Ishikawa (cell line): Measurements from ENCODE around the gene AGPAT3.

Experiments
- CEBPB ChIP-seq: IDR thresholded peaks from 2 replicates; pipeline ENCODE4 v1.6.1; 2012
- CREB1 ChIP-seq: IDR thresholded peaks from 2 replicates; pipeline ENCODE4 v1.6.1; 2012; ENCODE audit warnings: low read depth
- EGR1 ChIP-seq: IDR thresholded peaks from 2 replicates; pipeline ENCODE4 v1.6.1; 2012
- EP300 ChIP-seq: IDR thresholded peaks from 2 replicates; pipeline ENCODE4 v1.6.1; 2012; ENCODE audit warnings: borderline replicate concordance
- FOXM1 ChIP-seq: IDR thresholded peaks from 2 replicates; pipeline ENCODE4 v1.6.1; 2012; ENCODE audit warnings: low read depth, borderline replicate concordance
- NFIC ChIP-seq: IDR thresholded peaks from 2 replicates; pipeline ENCODE4 v1.6.1; 2012
- RAD21 ChIP-seq: IDR thresholded peaks from 2 replicates; pipeline ENCODE4 v1.6.1; 2012; ENCODE audit warnings: low read depth
- TAF1 ChIP-seq: IDR thresholded peaks from 2 replicates; pipeline ENCODE4 v1.6.1; 2012; ENCODE audit warnings: low read depth, mild to moderate bottlenecking
- TCF12 ChIP-seq: IDR thresholded peaks from 2 replicates; pipeline ENCODE4 v1.6.1; 2012; ENCODE audit warnings: low read depth
- TEAD4 ChIP-seq: IDR thresholded peaks from 2 replicates; pipeline ENCODE4 v1.6.1; 2012
- USF1 ChIP-seq: IDR thresholded peaks from 2 replicates; pipeline ENCODE4 v1.6.1; 2012
- YY1 ChIP-seq: IDR thresholded peaks from 2 replicates; pipeline ENCODE4 v1.6.1; 2012; ENCODE audit warnings: low read depth
- ZBTB7A ChIP-seq: IDR thresholded peaks from 2 replicates; pipeline ENCODE4 v1.6.1; 2012; ENCODE audit warnings: low read depth
- TF ChIP-seq, protein P1 (sequence below): IDR thresholded peaks from 2 replicates; pipeline ENCODE4 v1.6.1; 2012
- TF ChIP-seq, protein P2 (sequence below): IDR thresholded peaks from 2 replicates; pipeline ENCODE4 v1.6.1; 2012; ENCODE audit warnings: low read depth, mild to moderate bottlenecking

AGPAT3 gene

GRCh38 chr21:43892984-43893535 lies 28.0 kb downstream of the AGPAT3 start:
- TF ChIP-seq, protein P1, sequence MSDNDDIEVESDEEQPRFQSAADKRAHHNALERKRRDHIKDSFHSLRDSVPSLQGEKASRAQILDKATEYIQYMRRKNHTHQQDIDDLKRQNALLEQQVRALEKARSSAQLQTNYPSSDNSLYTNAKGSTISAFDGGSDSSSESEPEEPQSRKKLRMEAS: no peak
- TF ChIP-seq CREB1: no peak
- TF ChIP-seq, protein P2, sequence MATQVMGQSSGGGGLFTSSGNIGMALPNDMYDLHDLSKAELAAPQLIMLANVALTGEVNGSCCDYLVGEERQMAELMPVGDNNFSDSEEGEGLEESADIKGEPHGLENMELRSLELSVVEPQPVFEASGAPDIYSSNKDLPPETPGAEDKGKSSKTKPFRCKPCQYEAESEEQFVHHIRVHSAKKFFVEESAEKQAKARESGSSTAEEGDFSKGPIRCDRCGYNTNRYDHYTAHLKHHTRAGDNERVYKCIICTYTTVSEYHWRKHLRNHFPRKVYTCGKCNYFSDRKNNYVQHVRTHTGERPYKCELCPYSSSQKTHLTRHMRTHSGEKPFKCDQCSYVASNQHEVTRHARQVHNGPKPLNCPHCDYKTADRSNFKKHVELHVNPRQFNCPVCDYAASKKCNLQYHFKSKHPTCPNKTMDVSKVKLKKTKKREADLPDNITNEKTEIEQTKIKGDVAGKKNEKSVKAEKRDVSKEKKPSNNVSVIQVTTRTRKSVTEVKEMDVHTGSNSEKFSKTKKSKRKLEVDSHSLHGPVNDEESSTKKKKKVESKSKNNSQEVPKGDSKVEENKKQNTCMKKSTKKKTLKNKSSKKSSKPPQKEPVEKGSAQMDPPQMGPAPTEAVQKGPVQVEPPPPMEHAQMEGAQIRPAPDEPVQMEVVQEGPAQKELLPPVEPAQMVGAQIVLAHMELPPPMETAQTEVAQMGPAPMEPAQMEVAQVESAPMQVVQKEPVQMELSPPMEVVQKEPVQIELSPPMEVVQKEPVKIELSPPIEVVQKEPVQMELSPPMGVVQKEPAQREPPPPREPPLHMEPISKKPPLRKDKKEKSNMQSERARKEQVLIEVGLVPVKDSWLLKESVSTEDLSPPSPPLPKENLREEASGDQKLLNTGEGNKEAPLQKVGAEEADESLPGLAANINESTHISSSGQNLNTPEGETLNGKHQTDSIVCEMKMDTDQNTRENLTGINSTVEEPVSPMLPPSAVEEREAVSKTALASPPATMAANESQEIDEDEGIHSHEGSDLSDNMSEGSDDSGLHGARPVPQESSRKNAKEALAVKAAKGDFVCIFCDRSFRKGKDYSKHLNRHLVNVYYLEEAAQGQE: no peak
- TF ChIP-seq ZBTB7A: no peak
- no peak for TF ChIP-seq USF1
- no peak for TF ChIP-seq NFIC
- no peak for TF ChIP-seq TAF1
- TF ChIP-seq EP300: no peak
- no peak for TF ChIP-seq EGR1
- no peak for TF ChIP-seq YY1
- no peak for TF ChIP-seq CEBPB
- no peak for TF ChIP-seq TCF12
- TF ChIP-seq TEAD4: no peak
- no peak for TF ChIP-seq FOXM1
- no peak for TF ChIP-seq RAD21

- TF ChIP-seq FOXM1 (no peak), EP300 (no peak), USF1 (no peak), TAF1 (no peak), RAD21 (no peak), CEBPB (no peak), TEAD4 (no peak), ZBTB7A (no peak), EGR1 (no peak)
- TF ChIP-seq, protein P2: no peak
These were observed 28.6 kb downstream of the AGPAT3 start for GRCh38 chr21:43893536-43894205.

GRCh38 chr21:43894206-43894577 lies 29.2 kb downstream of the AGPAT3 start:
- TF ChIP-seq FOXM1: no peak
- TF ChIP-seq RAD21: no peak
- no peak for TF ChIP-seq EGR1
- TF ChIP-seq TCF12: no peak

- TF ChIP-seq EP300: no peak
- TF ChIP-seq FOXM1: no peak
These were observed 30.2 kb downstream of the AGPAT3 start for GRCh38 chr21:43895196-43895595.

GRCh38 chr21:43899307-43900077 lies 34.5 kb downstream of the AGPAT3 start:
- no peak for TF ChIP-seq TAF1
- TF ChIP-seq, protein P1: no peak

DNA sequence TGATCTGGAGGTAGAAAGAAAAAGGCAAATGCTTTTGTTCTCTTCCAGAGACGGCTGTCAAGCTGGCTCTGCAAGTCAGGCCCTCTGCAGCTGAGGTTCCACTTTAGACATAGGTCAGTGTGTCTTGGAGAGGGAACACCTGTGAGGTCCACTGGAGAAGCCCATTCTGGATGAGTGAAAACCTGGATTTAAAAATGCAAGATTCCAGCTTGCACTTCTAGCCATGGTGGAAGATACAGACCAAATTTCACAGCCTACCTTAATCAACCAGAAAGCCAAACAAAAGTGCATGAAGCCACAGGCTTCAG lies 35.0 kb downstream of the AGPAT3 start:
- TF ChIP-seq EP300 (no peak), USF1 (no peak), FOXM1 (no peak), CREB1 (no peak), TEAD4 (no peak), TAF1 (no peak), TCF12 (no peak), NFIC (no peak), EGR1 (no peak), ZBTB7A (no peak), CEBPB (no peak)
